HCT116 (cell line): ENCODE measurements around the gene DPH1. TPM values are rescaled to one million over a fixed set of nuclear protein-coding genes. Genes with fewer than 3 reads are reported as not detected.

Experiments used
- ATAC-seq: fragments of 200-7000 bp; cut with Tn5 transposase; 2 replicates; pipeline ENCODE4 v1.9.1; 2020; ENCODE audit warnings: mild to moderate bottlenecking, moderate library complexity
- BruUV-seq: library from RNA; stranded (reverse); fragments of 400-500 nt; replicated peaks from 2 replicates; lab custom pipeline; 2021; lab: Mats Ljungman, UMichigan
- CTCF ChIA-PET: fragments of 300-600 bp; sonication (Branson Sonifier 250); formaldehyde crosslinking; loops from one replicate; lab custom pipeline; 2021; ENCODE audit warnings: antibody characterized with exemption; lab: Charles Lee
- POLR2A ChIA-PET: fragments of 300-600, 350-600 bp; sonication (Branson Sonifier 250); formaldehyde crosslinking; loops from one replicate; lab custom pipeline; 2021; ENCODE audit warnings: antibody characterized with exemption; lab: Charles Lee
- RAD21 ChIA-PET, 2 experiments: fragments of 300-600 bp; sonication (Branson Sonifier 250); formaldehyde crosslinking; loops; one replicate each; lab custom pipeline; 2023; ENCODE audit warnings: low total read pairs in 2 of 2; ENCODE audit not compliant: uncharacterized antibody in 2 of 2, unreplicated experiment in 2 of 2, low non-redundant PET in 1 of 2; lab: Charles Lee
- DNase-seq: peaks from one replicate; pipeline ENCODE4 v3.0.0-alpha.2; 2010; ENCODE audit warnings: low read depth, low spot score
- H2AFZ ChIP-seq: fragments of 200-600 bp; shearing (Covaris generic), sonication (generic); 2 replicates; pipeline ENCODE4 v1.6.1; 2017; ENCODE audit warnings: low read depth, mixed run types, mixed read lengths, antibody characterized with exemption, low read length; ENCODE audit not compliant: poor library complexity, severe bottlenecking
- H3K27ac ChIP-seq: 2 replicates; pipeline ENCODE4 v1.5.1; 2012; ENCODE audit warnings: low read depth, low read length
- H3K27me3 ChIP-seq: fragments of 200-600 bp; sonication (generic); 2 replicates; pipeline ENCODE4 v1.6.1; 2016; ENCODE audit warnings: mixed run types, low read length, mixed read lengths; ENCODE audit not compliant: insufficient read depth
- H3K36me3 ChIP-seq, 2 experiments: fragments of 200-500 bp in 1 of 2; fragments of 200-600 bp in 1 of 2; sonication (Bioruptor generic) in 1 of 2; sonication (generic) in 1 of 2; 2 replicates each; pipeline versions ENCODE4 v1.5.1 to v1.6.1; 2014 to 2016; ENCODE audit warnings: low read length in 2 of 2, inconsistent platforms in 1 of 2, mixed read lengths in 1 of 2, mixed run types in 1 of 2; ENCODE audit not compliant: insufficient read depth in 2 of 2, control insufficient read depth in 1 of 2
- H3K4me1 ChIP-seq, 2 experiments: fragments of 200-600 bp in 1 of 2; sonication (generic) in 1 of 2; 2 replicates each; pipeline versions ENCODE4 v1.5.1 to v1.6.1; 2012 to 2017; ENCODE audit warnings: low read length in 2 of 2, inconsistent platforms in 1 of 2, mild to moderate bottlenecking in 1 of 2, mixed read lengths in 1 of 2, mixed run types in 1 of 2, moderate library complexity in 1 of 2; ENCODE audit not compliant: insufficient read depth in 2 of 2, control insufficient read depth in 1 of 2
- H3K4me2 ChIP-seq: fragments of 200-600 bp; sonication (generic); 2 replicates; pipeline ENCODE4 v1.6.1; 2017; ENCODE audit warnings: mixed run types, low read length, mixed read lengths
- H3K4me3 ChIP-seq, 2 experiments: fragments of 200-600 bp in 1 of 2; sonication (generic) in 1 of 2; replicated peaks in 1 of 2; 2 replicates each; pipeline ENCODE4 v1.5.1; 2011 to 2016; ENCODE audit warnings: low read length in 2 of 2, control low read depth in 1 of 2, low read depth in 1 of 2, mild to moderate bottlenecking in 1 of 2, mixed read lengths in 1 of 2, mixed run types in 1 of 2
- H3K79me2 ChIP-seq: fragments of 200-600 bp; sonication (generic); 2 replicates; pipeline ENCODE4 v1.6.1; 2017; ENCODE audit warnings: mild to moderate bottlenecking, mixed run types, low read length, moderate library complexity, mixed read lengths; ENCODE audit not compliant: insufficient read depth
- H3K9ac ChIP-seq: fragments of 200-600 bp; sonication (generic); 2 replicates; pipeline ENCODE4 v1.6.1; 2016; ENCODE audit warnings: low read length, mixed read lengths
- H3K9me2 ChIP-seq: fragments of 200-600 bp; sonication (generic), shearing (Covaris generic); 2 replicates; pipeline ENCODE4 v1.6.1; 2017; ENCODE audit warnings: mixed run types, mild to moderate bottlenecking, moderate library complexity; ENCODE audit not compliant: insufficient read depth
- H3K9me3 ChIP-seq, 2 experiments: fragments of 200-500 bp in 1 of 2; fragments of 200-600 bp in 1 of 2; sonication (Bioruptor generic) in 1 of 2; sonication (generic) in 1 of 2; 2 replicates each; pipeline ENCODE4 v1.6.1; 2014 to 2017; ENCODE audit warnings: low read length in 2 of 2, mixed read lengths in 2 of 2, inconsistent platforms in 1 of 2, low read depth in 1 of 2, mild to moderate bottlenecking in 1 of 2, mixed run types in 1 of 2, moderate library complexity in 1 of 2; ENCODE audit not compliant: control insufficient read depth in 1 of 2, insufficient read depth in 1 of 2
- H4K20me1 ChIP-seq: fragments of 200-600 bp; sonication (generic), shearing (Covaris generic); 2 replicates; pipeline ENCODE4 v1.6.1; 2017; ENCODE audit warnings: mixed run types, mild to moderate bottlenecking, moderate library complexity; ENCODE audit not compliant: insufficient read depth
- ZFX ChIP-seq: fragments of 450-650 bp; IDR thresholded peaks from 2 replicates; pipeline ENCODE4 v1.6.1; 2017
- ZNF274 ChIP-seq: fragments of 200-500 bp; sonication (Bioruptor generic); IDR thresholded peaks from 2 replicates; pipeline ENCODE4 v1.6.1; 2014; ENCODE audit warnings: mild to moderate bottlenecking, low read depth, low read length, inconsistent platforms
- intact Hi-C: fragments of 100-400 bp; cut with micrococcal nuclease; formaldehyde crosslinking; loops from 2 replicates; pipeline ENCODE4 v1.10.0; 2022
- total RNA-seq: library from RNA; stranded (reverse); gene quantifications from one replicate; pipeline ENCODE4 v1.2.1, GENCODE V29; 2021; ENCODE audit not compliant: unreplicated experiment
- TF ChIP-seq, protein P1 (sequence below), 3 experiments: fragments of 200-600 bp in 1 of 3; sonication (generic) in 1 of 3; IDR thresholded peaks in 2 of 3; conservative IDR thresholded peaks in 1 of 3; 2 replicates each; pipeline ENCODE4 v1.5.1; 2012 to 2017; ENCODE audit warnings: low read depth in 2 of 3, low read length in 2 of 3, antibody characterized with exemption in 1 of 3, borderline replicate concordance in 1 of 3, control low read depth in 1 of 3, mild to moderate bottlenecking in 1 of 3, mixed read lengths in 1 of 3, mixed run types in 1 of 3, moderate library complexity in 1 of 3; ENCODE audit not compliant: insufficient read depth in 1 of 3
- TF ChIP-seq, protein P2 (sequence below): IDR thresholded peaks from 2 replicates; pipeline ENCODE4 v1.6.1; 2011; ENCODE audit warnings: mild to moderate bottlenecking, low read length, moderate library complexity; ENCODE audit not compliant: insufficient replicate concordance; ENCODE audit errors: extremely low read depth
- TF ChIP-seq, protein P3 (sequence below): IDR thresholded peaks from 2 replicates; pipeline ENCODE4 v1.6.1; 2012
- TF ChIP-seq, protein P4 (sequence below): IDR thresholded peaks from 2 replicates; pipeline ENCODE4 v1.6.1; 2012

Gene DPH1
- total RNA-seq, 1 experiment from 2014 or later: 47.2 TPM

DNA sequence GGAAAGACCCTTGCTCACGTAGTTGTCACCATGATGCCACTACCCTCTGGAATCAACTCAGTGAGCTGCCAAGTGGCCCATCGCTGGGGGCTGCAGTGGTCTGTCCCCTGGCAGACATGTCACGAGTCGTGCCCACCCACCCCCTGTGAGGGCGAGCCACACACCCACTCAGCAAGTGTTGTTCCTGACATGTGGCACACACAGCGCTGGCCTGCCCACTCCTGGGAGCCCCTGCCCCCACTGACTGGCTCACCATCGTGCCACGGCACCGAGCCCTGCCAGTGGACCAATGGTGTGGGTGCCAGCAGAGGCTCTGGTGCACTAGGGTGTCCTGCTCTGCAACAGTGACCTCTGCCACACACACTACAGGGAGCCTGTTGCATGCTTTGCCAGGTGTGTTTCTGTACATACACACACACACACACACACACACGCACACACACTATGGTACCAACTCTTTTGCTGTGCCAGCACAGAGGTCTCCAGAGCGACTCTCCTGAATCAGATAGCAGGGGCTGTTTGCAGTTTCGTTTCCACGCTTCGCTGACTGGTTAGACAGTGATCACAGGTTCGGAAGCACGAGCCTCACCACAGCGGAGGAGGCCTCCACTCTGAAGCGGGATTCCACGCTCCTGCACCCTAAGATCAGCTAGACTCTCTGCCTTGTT, 12.5 kb upstream of the DPH1 start:
- intact Hi-C loops: no loop called here
- no peak overlapping the region for H3K4me3 ChIP-seq
- no peaks in the 10 kb centered on the region for H3K9me2 ChIP-seq
- no peak overlapping the region for H3K27ac ChIP-seq
- H3K79me2 ChIP-seq: no peaks in the 10 kb centered on the region
- H4K20me1 ChIP-seq: no peaks in the 10 kb centered on the region
- H2AFZ ChIP-seq: no peak overlapping the region
- H3K36me3 ChIP-seq: no peaks in the 10 kb centered on the region
- CTCF ChIA-PET: no interaction called here
- no peak for ATAC-seq
- H3K4me1 ChIP-seq: no peaks in the 10 kb centered on the region
- no peak for DNase-seq
- RAD21 ChIA-PET: no interaction called here
- H3K9ac ChIP-seq: no peak overlapping the region
- no peak overlapping the region for H3K4me2 ChIP-seq
- POLR2A ChIA-PET: no interaction called here
- no TSS peak for BruUV-seq
- TF ChIP-seq, protein P1, sequence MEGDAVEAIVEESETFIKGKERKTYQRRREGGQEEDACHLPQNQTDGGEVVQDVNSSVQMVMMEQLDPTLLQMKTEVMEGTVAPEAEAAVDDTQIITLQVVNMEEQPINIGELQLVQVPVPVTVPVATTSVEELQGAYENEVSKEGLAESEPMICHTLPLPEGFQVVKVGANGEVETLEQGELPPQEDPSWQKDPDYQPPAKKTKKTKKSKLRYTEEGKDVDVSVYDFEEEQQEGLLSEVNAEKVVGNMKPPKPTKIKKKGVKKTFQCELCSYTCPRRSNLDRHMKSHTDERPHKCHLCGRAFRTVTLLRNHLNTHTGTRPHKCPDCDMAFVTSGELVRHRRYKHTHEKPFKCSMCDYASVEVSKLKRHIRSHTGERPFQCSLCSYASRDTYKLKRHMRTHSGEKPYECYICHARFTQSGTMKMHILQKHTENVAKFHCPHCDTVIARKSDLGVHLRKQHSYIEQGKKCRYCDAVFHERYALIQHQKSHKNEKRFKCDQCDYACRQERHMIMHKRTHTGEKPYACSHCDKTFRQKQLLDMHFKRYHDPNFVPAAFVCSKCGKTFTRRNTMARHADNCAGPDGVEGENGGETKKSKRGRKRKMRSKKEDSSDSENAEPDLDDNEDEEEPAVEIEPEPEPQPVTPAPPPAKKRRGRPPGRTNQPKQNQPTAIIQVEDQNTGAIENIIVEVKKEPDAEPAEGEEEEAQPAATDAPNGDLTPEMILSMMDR (IDR thresholded peaks at IDR 0.05 in 2 of 3, conservative IDR thresholded peaks at IDR 0.05 in 1 of 3; ENCODE audit: borderline replicate concordance in 1 of 3, insufficient read depth in 1 of 3, low read depth in 2 of 3, low read length in 2 of 3): no peak
- TF ChIP-seq, protein P2, sequence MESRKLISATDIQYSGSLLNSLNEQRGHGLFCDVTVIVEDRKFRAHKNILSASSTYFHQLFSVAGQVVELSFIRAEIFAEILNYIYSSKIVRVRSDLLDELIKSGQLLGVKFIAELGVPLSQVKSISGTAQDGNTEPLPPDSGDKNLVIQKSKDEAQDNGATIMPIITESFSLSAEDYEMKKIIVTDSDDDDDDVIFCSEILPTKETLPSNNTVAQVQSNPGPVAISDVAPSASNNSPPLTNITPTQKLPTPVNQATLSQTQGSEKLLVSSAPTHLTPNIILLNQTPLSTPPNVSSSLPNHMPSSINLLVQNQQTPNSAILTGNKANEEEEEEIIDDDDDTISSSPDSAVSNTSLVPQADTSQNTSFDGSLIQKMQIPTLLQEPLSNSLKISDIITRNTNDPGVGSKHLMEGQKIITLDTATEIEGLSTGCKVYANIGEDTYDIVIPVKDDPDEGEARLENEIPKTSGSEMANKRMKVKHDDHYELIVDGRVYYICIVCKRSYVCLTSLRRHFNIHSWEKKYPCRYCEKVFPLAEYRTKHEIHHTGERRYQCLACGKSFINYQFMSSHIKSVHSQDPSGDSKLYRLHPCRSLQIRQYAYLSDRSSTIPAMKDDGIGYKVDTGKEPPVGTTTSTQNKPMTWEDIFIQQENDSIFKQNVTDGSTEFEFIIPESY: no peak
- TF ChIP-seq, protein P3, sequence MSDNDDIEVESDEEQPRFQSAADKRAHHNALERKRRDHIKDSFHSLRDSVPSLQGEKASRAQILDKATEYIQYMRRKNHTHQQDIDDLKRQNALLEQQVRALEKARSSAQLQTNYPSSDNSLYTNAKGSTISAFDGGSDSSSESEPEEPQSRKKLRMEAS: no peak
- TF ChIP-seq ZFX (no peak), ZNF274 (no peak)
- TF ChIP-seq, protein P4, sequence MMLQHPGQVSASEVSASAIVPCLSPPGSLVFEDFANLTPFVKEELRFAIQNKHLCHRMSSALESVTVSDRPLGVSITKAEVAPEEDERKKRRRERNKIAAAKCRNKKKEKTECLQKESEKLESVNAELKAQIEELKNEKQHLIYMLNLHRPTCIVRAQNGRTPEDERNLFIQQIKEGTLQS: no peak
- no peaks in the 10 kb centered on the region for H3K27me3 ChIP-seq
- H3K9me3 ChIP-seq: no peaks in the 10 kb centered on the region; a peak in 1 of 4 replicates
